ENCODE results near the gene HAUS3. TPM values are rescaled to one million over a fixed set of nuclear protein-coding genes. Genes with fewer than 3 reads are reported as not detected.

The HAUS3 gene
- total RNA-seq, 1 experiment from 2014 or later, result 11.9 TPM

GRCh38 chr4:2277956-2278355, 36.0 kb upstream of the HAUS3 start:
- no peaks in the 10 kb centered on the region for H3K9me3 Mint-ChIP-seq
- POLR2A ChIA-PET, result interaction anchor here (0.7 kb wide), 1 partner anchor 116 kb away, joined by 5 read pairs; no protein-coding TSS in a partner anchor
- ATAC-seq (no peak), DNase-seq (ENCODE audit: low spot score) (no peak)
- H3K36me3 Mint-ChIP-seq, result no peaks in the 10 kb centered on the region
- H3K4me1 Mint-ChIP-seq, result no peaks in the 10 kb centered on the region
- H3K27ac Mint-ChIP-seq, result no peak overlapping the region
- no peak overlapping the region for H3K4me3 Mint-ChIP-seq
- CTCF ChIA-PET, result no interaction called here
- H3K27me3 Mint-ChIP-seq (ENCODE audit: low read depth), result no peaks in the 10 kb centered on the region; the same call in 1 of the 2 replicates
- TF ChIP-seq SP1 (CRISPR knock-in tag; conservative IDR thresholded peaks at IDR 0.05) (no peak), USF2 (CRISPR knock-in tag; IDR thresholded peaks at IDR 0.05) (no peak), ETV6 (CRISPR knock-in tag; IDR thresholded peaks at IDR 0.05) (no peak), CTCF (IDR thresholded peaks at IDR 0.05) (no peak), ZNF396 (CRISPR knock-in tag; IDR thresholded peaks at IDR 0.05; ENCODE audit: borderline replicate concordance) (no peak), IRF1 (CRISPR knock-in tag; IDR thresholded peaks at IDR 0.05) (no peak), RORB (CRISPR knock-in tag; IDR thresholded peaks at IDR 0.05) (no peak), ATF6 (CRISPR knock-in tag; IDR thresholded peaks at IDR 0.05) (no peak), GTF2I (CRISPR knock-in tag; conservative IDR thresholded peaks at IDR 0.05) (no peak), GABPB1 (CRISPR knock-in tag; IDR thresholded peaks at IDR 0.05) (no peak), TEAD1 (CRISPR knock-in tag; IDR thresholded peaks at IDR 0.05) (no peak), FOXP1 (CRISPR knock-in tag; IDR thresholded peaks at IDR 0.05; ENCODE audit: borderline replicate concordance) (no peak), NFE2L1 (CRISPR knock-in tag; IDR thresholded peaks at IDR 0.05) (no peak)
- TF ChIP-seq, protein P1, sequence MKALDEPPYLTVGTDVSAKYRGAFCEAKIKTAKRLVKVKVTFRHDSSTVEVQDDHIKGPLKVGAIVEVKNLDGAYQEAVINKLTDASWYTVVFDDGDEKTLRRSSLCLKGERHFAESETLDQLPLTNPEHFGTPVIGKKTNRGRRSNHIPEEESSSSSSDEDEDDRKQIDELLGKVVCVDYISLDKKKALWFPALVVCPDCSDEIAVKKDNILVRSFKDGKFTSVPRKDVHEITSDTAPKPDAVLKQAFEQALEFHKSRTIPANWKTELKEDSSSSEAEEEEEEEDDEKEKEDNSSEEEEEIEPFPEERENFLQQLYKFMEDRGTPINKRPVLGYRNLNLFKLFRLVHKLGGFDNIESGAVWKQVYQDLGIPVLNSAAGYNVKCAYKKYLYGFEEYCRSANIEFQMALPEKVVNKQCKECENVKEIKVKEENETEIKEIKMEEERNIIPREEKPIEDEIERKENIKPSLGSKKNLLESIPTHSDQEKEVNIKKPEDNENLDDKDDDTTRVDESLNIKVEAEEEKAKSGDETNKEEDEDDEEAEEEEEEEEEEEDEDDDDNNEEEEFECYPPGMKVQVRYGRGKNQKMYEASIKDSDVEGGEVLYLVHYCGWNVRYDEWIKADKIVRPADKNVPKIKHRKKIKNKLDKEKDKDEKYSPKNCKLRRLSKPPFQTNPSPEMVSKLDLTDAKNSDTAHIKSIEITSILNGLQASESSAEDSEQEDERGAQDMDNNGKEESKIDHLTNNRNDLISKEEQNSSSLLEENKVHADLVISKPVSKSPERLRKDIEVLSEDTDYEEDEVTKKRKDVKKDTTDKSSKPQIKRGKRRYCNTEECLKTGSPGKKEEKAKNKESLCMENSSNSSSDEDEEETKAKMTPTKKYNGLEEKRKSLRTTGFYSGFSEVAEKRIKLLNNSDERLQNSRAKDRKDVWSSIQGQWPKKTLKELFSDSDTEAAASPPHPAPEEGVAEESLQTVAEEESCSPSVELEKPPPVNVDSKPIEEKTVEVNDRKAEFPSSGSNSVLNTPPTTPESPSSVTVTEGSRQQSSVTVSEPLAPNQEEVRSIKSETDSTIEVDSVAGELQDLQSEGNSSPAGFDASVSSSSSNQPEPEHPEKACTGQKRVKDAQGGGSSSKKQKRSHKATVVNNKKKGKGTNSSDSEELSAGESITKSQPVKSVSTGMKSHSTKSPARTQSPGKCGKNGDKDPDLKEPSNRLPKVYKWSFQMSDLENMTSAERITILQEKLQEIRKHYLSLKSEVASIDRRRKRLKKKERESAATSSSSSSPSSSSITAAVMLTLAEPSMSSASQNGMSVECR (CRISPR knock-in tag; IDR thresholded peaks at IDR 0.05; ENCODE audit: borderline replicate concordance), result no peak
- TF ChIP-seq, protein P2, sequence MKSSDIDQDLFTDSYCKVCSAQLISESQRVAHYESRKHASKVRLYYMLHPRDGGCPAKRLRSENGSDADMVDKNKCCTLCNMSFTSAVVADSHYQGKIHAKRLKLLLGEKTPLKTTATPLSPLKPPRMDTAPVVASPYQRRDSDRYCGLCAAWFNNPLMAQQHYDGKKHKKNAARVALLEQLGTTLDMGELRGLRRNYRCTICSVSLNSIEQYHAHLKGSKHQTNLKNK (CRISPR knock-in tag; IDR thresholded peaks at IDR 0.05), result no peak
- TF ChIP-seq, protein P3, sequence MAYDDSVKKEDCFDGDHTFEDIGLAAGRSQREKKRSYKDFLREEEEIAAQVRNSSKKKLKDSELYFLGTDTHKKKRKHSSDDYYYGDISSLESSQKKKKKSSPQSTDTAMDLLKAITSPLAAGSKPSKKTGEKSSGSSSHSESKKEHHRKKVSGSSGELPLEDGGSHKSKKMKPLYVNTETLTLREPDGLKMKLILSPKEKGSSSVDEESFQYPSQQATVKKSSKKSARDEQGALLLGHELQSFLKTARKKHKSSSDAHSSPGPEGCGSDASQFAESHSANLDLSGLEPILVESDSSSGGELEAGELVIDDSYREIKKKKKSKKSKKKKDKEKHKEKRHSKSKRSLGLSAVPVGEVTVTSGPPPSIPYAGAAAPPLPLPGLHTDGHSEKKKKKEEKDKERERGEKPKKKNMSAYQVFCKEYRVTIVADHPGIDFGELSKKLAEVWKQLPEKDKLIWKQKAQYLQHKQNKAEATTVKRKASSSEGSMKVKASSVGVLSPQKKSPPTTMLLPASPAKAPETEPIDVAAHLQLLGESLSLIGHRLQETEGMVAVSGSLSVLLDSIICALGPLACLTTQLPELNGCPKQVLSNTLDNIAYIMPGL (CRISPR knock-in tag; IDR thresholded peaks at IDR 0.05), result no peak

Data from WTC11 (cell line).